GM21423 (cell line): Measurements from ENCODE around the gene CACNB4.
"Not testable (repeated sequence)": the region's sequence is repeated elsewhere in the genome, so short reads cannot be mapped to it uniquely, and the experiment has no call there.

Source experiments
- ATAC-seq: cut with Tn5 transposase; IDR thresholded peaks from one replicate; pipeline ENCODE4 v1.9.1; 2021; ENCODE audit warnings: mild to moderate bottlenecking, moderate library complexity; ENCODE audit not compliant: unreplicated experiment

Gene CACNB4

DNA sequence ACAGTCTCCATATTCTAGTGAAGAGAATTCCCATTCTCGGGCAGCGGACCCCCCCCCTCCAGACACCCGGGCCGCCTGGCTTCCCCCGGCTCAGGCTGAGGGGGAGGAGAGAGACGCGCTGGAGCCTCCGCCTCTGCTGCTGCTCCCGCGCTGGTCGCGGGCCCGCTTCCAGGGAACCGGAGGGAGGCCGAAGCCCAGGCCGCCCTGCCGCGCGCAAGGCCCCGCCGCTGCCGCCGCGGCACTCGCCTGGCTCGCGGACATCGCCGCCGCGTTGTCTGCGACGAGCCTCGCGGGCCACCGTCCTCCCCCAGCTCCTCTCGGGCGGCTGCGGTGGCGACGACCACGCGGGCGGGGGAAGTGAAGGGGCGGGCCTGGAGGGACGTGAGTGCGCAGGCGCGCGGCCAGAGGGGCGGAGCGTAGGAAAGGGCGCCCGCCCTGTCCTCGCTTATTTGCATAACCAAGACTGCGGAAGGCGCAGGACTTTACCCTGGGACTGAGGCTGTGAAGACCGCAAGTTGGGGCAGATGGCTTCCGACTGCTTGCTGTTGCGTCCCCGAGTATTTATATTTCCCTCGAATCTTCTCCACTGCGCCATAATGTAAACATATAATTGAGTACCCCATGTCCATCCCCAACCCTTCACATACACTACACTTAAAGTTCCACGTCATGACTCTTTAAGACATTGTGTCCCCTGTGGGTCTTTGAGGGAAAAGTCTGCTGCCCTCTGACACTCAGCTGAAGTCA, 270.5 kb downstream of the CACNB4 start, which contains the start of gene ARL5A:
TSS of gene ARL5A (minus strand) at position 279 of the 747 bp plus-strand sequence. CDS start at position 34, 245 bp downstream.
- peak; percentile 96 for ATAC-seq

GRCh38 chr2:151827564-151828142, 271.2 kb downstream of the CACNB4 start:
- peak; percentile 16 for ATAC-seq

GRCh38 chr2:151826737-151827157, 272.1 kb downstream of the CACNB4 start:
- ATAC-seq, result no peak

- ATAC-seq, result no peak
These were observed 274.0 kb downstream of the CACNB4 start for GRCh38 chr2:151824886-151825285.

DNA sequence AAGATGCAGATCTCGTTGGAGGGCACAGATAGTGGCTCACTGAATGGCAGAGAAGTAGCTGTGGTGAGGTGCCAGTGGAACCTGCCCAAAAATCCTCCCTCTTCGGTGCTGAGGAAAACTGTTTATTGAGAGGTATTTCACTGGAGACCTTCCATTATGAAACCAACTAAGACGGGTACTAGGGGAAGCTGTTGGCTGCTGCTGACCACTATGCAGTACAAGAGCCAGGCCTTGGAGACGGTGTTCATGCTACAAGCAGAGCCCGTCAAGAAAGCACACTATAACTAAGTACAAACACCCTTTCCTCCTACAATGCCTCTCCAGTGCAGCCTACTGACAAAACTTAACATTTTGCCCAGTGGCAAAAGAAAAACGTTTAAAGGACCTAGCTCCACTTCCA, 275.2 kb downstream of the CACNB4 start:
- ATAC-seq, result no peak

GRCh38 chr2:151819920-151820319, 278.9 kb downstream of the CACNB4 start:
- peak; percentile 54 for ATAC-seq

DNA sequence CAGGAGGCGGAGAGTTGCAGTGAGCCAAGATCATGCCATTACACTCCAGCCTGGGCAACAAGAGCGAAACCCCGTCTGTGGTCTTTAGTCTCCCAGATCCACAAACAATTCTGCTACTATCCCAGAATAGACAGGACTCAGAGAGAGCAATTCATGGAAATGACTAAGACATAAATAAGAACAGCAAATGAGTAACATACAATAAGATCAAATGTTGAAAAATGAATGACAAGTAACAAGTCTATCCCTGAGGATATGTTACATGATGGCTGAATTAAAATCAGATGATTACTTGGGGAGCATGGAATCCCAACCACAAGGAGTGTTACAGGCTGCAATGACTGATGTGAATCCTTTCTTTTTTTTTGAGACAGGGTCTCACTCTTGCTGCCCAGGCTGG, 280.9 kb downstream of the CACNB4 start:
- ATAC-seq, result no peak

DNA sequence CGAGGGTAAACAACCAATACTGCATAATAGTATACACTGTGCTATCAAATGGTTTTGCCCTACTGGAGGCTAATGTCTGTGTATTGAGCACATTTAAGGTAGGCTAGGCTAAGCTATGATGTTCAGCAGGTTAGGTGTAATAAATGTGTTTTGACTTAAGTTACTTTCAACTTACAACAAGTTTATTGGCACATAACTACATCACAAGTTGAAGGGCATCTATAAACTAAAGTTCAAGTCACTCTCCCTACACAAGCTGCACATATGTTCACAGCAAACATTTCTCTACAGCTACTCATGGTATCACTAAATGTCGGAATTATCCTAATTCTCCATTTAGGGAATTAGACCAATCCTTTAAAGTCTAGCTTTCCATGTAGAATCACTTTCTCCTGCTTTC, 282.0 kb downstream of the CACNB4 start:
- no peak for ATAC-seq

GRCh38 chr2:151815821-151816489, 282.9 kb downstream of the CACNB4 start:
- no peak for ATAC-seq

DNA sequence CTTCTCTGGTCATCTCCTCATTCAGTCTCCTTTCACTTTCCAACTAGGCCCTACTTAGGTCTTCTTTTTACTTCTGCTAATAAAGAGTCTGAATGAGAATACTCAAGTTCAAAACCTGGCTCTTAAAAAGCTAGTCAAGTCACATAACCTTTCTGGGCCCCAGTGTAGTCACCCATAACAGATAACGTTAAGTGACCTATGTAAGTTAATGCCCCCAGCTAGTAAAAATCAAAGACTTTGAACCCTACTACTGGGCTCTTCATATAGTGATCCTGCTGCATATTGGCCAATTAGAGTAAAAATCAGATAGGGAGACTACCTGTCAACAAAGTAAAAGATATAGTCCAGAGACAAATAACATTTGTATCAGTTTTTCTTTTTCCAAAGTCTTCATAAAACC, 288.4 kb downstream of the CACNB4 start:
- no peak for ATAC-seq

- ATAC-seq, result no peak
These were observed 289.8 kb downstream of the CACNB4 start for GRCh38 chr2:151809073-151809383.

GRCh38 chr2:151808258-151809072, 290.4 kb downstream of the CACNB4 start:
- ATAC-seq, result no peak

DNA sequence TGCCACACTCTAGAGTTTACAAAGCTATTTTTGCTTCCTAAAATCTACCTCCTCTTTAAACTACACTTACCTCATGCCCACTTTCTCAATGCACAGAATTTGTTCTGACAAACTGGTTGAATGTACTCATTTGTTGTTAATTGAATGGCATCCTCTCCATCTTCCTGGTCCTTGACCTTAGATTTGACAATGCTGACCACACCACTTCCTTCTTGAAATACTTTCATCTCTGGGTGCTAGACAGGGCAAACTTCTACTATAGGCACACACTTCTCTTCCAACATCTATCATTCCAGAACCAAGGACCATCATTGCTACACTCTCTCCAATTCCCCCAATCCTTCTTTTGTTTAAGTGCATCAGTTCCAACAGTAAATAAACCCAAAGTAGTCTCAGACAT, 292.9 kb downstream of the CACNB4 start:
- no peak for ATAC-seq

DNA sequence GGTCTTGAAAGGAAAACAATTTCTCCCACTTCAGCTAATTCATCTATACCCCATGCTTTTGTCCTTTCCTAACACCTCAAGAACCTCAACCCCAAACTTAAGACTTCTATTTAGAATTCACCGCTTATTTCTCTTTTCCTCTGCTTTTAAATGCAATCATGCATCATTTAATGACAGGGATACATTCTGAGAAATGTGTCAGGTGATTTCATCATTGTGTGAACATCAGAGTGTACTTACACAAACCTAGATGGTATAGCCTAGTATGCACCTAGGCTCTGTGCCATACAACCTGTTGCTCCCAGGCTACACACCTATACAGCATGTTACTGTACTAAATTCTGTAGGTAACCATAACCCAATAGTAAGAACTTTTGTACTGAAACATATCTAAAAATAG, 293.5 kb downstream of the CACNB4 start:
- ATAC-seq, result no peak

DNA sequence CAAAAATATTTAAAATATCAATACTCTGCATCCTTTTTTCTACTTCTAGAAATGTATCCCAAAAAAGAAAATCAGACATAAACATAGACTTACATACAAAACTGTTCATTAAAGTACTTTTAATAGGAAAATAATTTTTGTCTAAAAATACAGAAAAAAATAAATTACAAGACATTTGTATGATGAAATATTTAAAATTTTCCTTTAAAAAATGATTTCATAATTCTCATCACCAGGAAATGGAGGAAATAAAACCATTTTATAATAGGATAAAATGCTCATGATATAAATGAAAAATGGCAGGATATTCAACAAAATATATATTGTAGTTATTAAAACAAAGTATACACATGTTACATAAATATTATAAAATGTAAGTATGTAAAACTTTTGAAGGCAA, 295.0 kb downstream of the CACNB4 start:
- ATAC-seq, result no peak

- ATAC-seq, result no peak
These were observed 296.5 kb downstream of the CACNB4 start for GRCh38 chr2:151802315-151802714.

- no peak for ATAC-seq
These were observed 299.0 kb downstream of the CACNB4 start for GRCh38 chr2:151799886-151800292.

DNA sequence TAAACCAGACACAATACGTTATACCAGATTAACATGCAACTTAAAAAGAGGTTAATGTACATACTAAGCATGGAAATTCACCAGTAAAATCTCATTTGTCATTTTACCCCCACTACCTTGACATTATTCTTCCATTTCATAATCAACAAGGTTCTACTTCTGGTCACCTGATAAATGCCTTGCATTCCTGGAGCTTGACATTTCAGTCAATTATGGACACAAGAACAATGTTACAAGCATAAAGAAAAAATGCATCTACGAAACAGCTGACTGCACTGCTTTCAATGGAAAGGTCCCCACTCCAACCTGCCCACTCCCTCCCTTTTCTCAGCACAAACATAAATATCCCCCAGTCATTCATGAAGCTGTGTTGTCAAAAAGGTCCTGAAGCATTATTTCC, 302.1 kb downstream of the CACNB4 start:
- ATAC-seq, result no peak

- ATAC-seq, result no peak
These were observed 303.1 kb downstream of the CACNB4 start for GRCh38 chr2:151795646-151796240.

GRCh38 chr2:151794422-151794821, 304.4 kb downstream of the CACNB4 start:
- not testable (repeated sequence) for ATAC-seq

DNA sequence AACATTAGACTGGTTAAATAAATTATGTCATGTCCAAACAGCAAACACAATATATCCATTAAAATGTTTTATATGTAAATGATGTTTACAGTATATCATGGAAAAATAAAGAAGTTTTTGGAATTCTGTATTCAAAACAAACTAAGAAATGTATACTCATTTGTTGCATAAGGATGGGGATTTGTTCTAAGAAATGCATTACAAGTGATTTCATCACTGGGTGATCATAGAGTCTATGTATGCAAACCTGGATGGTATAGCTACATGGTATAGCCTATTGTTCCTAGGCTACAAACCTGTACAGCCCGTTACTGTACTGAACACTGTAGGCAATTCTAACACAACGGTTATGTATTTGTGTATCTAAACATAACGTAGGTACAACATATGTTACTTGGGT, 305.7 kb downstream of the CACNB4 start:
- ATAC-seq, result no peak
